Activated CD8-positive, alpha-beta memory T cell treated with anti-CD3 and anti-CD28 coated beads for 36 hours (primary cell): ENCODE results near the gene HBEGF. TPM values are rescaled to one million over a fixed set of nuclear protein-coding genes. Genes with fewer than 3 reads are reported as not detected.

Source experiments
- CTCF ChIA-PET: fragments of 350-600 bp; sonication (Branson Sonifier 250); formaldehyde crosslinking; loops from one replicate; lab custom pipeline; 2021; ENCODE audit warnings: antibody characterized with exemption; lab: Charles Lee
- POLR2A ChIA-PET: fragments of 350-600 bp; sonication (Branson Sonifier 250); formaldehyde crosslinking; loops from one replicate; lab custom pipeline; 2021; ENCODE audit warnings: antibody characterized with exemption; lab: Charles Lee
- total RNA-seq, 2 experiments: library from RNA; stranded (reverse); gene quantifications; one replicate each; pipeline ENCODE4 v1.2.3, GENCODE V29; 2021

HBEGF gene
- total RNA-seq, 2 experiments from 2014 or later, result 4.4 to 5.0 TPM

DNA sequence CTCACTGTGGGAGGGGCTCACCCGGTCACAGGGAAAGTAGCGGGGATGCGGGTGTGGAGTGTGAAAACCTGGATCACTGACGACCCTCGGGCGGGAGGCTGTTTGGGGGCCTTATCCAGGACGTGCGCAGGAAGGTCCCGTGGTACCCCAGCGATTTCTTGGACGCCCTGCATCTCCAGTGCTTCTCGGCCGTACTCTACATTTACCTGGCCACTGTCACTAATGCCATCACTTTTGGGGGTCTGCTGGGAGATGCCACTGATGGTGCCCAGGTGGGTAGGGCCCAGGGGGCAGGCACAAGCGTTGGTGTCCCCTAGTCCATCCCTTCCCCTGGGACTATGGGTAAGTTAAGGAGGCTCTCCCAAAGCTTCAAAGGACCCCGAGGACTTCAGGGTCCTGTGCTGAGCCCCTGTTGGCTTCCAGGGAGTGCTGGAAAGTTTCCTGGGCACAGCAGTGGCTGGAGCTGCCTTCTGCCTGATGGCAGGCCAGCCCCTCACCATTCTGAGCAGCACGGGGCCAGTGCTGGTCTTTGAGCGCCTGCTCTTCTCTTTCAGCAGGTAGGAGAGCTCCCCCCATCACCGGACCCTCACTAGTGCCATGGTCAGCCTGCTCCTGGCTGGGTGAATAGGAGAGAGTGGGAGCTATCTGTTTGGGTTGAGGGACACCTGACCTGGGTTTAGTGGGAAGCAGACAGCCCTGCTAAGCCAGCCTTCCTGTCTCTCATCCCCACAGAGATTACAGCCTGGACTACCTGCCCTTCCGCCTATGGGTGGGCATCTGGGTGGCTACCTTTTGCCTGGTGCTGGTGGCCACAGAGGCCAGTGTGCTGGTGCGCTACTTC is 17.4 kb upstream of the HBEGF start:
- ChIA-PET CTCF (interaction anchor here (0.6 to 3.1 kb wide), 13 partner anchors 11 to 346 kb away, joined by 3 to 16 read pairs (median 3); no protein-coding TSS in a partner anchor), POLR2A (no interaction called here)

DNA sequence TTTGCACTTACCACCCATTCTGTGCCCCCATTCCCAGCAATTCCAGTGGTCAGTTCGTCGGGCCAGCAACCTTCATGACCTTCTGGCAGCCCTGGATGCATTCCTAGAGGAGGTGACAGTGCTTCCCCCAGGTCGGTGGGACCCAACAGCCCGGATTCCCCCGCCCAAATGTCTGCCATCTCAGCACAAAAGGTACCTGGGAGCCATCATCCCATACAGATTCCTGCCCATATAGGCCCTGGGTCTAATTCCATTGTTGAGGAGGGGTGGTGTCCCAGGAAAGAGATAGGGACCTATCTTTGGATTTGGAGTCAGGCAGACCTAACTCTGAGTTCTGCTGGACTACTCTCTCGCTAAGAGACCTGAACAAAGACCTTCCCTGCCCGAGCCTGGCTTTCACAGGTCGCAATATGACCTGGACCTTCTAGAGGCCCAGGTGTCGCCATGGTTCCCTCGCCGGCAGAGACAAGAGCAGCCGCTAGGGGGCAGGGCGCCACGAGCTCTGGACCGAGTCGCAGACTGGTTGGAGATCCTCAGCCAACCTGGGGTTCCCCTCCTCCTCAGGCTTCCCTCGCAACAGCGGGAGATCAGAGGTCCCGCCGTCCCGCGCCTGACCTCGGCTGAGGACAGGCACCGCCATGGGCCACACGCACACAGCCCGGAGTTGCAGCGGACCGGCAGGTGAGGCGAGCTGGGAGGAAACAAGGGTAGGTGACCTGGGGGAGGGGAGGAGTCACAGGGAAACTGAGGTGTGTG is 16.6 kb upstream of the HBEGF start:
- CTCF ChIA-PET, result interaction anchor here (0.6 to 3.1 kb wide), 12 partner anchors 10 to 347 kb away, joined by 3 to 16 read pairs (median 3); no protein-coding TSS in a partner anchor
- POLR2A ChIA-PET, result no interaction called here

DNA sequence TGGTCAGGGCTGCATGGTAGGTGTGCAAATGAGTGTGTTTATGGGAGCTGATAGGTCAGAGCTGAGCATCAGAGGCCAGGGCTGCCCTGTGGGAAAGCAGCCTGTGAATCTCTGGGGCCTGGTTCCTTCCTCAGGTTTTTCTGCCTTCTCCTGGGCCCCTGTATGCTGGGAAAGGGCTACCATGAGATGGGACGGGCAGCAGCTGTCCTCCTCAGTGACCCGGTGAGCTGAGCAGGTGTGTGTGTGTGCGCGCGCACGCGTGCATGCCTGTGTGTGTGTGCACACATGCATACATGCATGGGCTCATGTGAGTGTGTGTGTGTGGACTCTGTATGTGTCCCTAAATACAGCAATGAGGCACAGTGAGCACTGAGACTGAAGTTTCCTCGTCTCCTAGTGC is 15.9 kb upstream of the HBEGF start:
- POLR2A ChIA-PET, result no interaction called here

DNA sequence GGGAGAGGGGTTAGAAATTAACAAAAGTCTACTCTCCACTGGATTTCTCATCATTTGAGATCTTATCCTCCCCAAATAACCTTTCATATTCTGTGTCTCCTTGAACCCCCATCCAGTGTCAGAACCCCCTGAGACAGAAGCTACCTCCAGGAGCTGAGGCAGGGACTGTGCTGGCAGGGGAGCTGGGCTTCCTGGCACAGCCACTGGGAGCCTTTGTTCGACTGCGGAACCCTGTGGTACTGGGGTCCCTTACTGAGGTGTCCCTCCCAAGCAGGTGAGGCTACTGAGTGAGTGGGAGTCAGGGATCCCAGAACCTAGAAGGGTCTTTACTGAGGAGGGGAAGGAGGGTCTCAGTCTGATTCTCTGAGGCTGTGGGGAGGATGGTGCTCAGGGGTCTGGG is 15.5 kb upstream of the HBEGF start:
- ChIA-PET CTCF (interaction anchor here (3.1 to 4.0 kb wide), 2 partner anchors 9 to 118 kb away, joined by 16 to 17 read pairs; no protein-coding TSS in a partner anchor), POLR2A (no interaction called here)

More for the DNA sequence above, 15.9 kb upstream of the HBEGF start:
- CTCF ChIA-PET, result interaction anchor here (3.1 kb wide), 1 partner anchor 9 kb away, joined by 16 read pairs; no protein-coding TSS in a partner anchor

DNA sequence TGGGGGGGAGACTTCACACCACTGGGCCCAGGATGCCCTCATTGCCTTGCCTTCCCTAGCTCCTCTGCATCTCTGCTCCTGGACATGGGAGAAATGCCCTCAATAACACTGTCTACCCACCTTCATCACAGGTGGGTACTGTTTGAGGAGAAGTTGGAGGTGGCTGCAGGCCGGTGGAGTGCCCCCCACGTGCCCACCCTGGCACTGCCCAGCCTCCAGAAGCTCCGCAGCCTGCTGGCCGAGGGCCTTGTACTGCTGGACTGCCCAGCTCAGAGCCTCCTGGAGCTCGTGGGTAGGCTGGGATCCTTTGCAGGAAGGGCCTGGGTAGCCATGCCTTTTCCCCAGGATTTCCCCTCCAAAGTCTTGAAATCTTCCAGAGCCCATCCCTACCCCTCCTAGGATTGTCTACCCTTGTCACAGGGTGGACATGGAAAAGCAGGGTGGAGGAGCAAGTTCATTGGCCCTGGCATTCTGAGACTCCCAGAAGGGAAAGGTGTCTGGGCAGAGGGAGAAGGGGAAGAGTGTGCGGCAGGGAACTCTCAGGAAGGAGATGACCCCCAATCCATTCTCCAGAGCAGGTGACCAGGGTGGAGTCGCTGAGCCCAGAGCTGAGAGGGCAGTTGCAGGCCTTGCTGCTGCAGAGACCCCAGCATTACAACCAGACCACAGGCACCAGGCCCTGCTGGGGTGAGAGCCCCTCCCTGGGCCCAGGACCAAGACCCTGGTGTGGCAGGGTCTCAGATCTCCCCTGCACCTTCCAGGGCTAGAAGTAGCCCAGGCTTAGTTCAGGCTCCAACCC is 14.5 kb upstream of the HBEGF start:
- ChIA-PET POLR2A (no interaction called here), CTCF (interaction anchor here (0.6 to 4.0 kb wide), 6 partner anchors 9 to 117 kb away, joined by 3 to 17 read pairs (median 4); partner anchors contain the start of gene HBEGF)

DNA sequence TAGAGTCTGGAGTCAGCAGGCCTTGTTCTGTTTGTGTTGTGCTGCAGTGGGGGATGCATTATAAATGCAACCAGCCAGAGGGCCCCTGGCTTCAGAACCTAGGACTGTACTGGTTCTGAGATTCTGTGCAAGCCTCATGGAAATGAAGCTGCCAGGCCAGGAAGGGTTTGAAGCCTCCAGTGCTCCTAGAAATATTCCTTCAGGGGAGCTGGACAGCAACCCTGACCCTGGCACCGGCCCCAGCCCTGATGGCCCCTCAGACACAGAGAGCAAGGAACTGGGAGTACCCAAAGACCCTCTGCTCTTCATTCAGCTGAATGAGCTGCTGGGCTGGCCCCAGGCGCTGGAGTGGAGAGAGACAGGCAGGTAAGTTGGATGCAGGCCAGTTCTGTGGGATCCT is 13.7 kb upstream of the HBEGF start, which contains the start of gene SLC4A9:
Gene SLC4A9 (plus strand): TSS at position 94 of the 400 bp plus-strand sequence. CDS start 43 bp downstream, at position 137.
- ChIA-PET CTCF (interaction anchor here (0.6 to 4.0 kb wide), 6 partner anchors 8 to 116 kb away, joined by 3 to 17 read pairs (median 4); partner anchors contain the start of gene HBEGF), POLR2A (no interaction called here)

DNA sequence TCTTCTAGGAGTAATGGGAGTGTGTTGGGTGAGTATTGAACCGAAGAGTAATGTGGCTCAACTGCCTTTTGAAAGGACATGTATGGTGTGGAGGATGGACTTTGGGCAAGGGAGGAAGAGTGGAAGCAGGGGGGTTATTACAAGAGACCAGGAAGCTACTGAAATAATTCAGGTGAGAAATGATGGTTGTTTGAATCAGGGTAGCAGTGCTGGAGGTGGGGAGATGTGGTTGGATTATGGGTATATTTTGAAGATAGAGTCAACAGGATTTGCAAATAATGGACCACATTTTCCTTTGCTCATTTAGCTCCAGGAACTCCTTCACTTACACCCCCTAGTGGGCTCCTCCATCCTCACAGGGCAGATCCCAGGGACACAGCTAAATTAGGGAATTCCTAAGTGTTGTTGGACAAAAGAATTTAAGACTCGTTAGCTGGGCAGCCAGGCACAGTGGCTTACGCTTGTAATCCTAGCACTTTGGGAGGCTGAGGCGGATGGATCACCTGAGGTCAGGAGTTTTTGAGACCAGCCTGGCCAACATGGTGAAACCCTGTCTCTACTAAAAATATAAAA is 12.4 kb upstream of the HBEGF start:
- ChIA-PET POLR2A (interaction anchor here (0.6 kb wide), 1 partner anchor 42 kb away, joined by 4 read pairs; no protein-coding TSS in a partner anchor), CTCF (interaction anchor here (0.6 to 4.0 kb wide), 14 partner anchors 11 to 507 kb away, joined by 3 to 17 read pairs (median 4); partner anchors contain the start of gene HBEGF)

DNA sequence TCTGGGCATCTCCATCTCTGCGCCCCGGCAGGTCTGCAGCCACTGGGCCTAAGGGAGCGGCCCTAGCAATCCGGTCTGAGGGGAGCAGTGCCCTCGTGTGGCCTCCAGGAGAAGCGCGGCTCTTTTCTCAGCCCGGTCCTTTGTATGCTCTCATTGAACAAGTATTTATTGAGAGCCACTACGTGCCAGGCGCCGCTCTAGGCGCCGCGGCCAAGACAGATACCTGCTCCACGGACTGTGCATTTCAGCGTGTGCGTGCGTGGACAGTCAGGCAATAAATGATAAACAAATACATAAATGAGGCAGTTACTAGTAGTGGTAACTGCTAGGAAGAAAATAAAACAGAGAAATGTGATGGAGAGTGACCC is 11.3 kb upstream of the HBEGF start:
- ChIA-PET CTCF (interaction anchor here (1.0 to 2.1 kb wide), 5 partner anchors 15 to 277 kb away, joined by 3 to 12 read pairs (median 7); no protein-coding TSS in a partner anchor), POLR2A (no interaction called here)

DNA sequence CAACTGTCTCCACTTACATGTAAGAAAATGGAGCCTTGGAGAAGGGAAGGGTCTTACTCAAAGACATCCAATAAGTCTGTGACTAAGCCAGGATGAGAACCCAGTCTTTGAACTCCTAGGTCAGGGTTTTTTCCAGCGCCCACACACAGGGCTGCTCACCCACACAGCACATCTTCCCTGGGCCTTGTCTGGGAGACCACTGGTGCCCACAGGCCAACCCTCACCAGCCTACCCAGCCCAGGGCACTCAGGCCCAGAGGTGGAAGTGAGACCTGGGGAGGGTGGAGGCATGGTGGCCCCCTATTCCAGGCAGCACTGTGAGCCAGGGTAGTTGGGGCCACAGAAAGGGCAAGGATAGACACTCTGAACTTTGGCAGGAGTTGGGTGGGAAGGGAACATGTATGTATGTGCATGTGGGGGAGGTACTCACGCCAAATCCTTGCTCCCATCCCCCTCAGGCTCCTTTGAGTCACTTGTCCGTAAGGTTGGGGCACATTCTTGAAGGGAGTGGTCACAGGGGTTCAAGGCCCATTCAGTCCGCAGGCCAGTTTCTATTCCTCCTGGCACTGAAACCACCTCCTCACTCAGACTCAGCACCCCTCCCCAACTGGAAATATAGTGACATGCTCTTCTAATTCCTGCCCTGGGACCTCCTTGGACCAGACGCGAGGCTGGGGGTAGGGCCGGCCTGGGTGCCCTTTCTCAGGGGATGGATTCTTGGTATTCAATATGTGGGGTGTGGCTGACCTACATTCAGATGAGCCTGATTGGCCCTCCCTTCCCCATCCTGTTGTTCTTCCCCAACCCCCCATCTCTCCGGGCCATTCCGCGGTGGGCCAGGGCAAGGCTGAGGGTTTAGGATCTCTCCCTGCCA is 10.7 kb upstream of the HBEGF start:
- ChIA-PET CTCF (interaction anchor here (18.3 kb wide), 1 partner anchor 112 kb away, joined by 302 read pairs; no protein-coding TSS in a partner anchor), POLR2A (no interaction called here)

DNA sequence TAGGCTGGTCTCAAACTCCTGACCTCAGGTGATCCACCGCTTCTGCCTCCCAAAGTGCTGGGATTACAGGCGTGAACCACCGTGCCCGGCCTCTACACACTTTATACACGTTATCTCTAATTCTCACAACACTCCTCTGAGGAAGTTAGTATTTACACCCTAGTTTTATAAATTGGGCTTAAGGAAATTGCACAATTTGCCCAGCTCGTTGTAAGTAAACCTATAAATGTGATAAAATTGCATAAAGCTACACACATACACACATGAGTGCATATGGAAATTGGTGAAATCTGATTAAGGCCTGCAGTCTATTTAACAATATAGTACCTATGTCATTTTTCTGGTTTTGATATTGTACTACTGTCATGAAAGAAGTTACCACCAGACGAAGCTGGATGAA is 9.1 kb upstream of the HBEGF start:
- CTCF ChIA-PET, result interaction anchor here (0.7 to 18.3 kb wide), 3 partner anchors 18 to 111 kb away, joined by 3 to 302 read pairs (median 3); no protein-coding TSS in a partner anchor
- POLR2A ChIA-PET, result interaction anchor here (0.6 kb wide), 1 partner anchor 30 kb away, joined by 3 read pairs; no protein-coding TSS in a partner anchor

DNA sequence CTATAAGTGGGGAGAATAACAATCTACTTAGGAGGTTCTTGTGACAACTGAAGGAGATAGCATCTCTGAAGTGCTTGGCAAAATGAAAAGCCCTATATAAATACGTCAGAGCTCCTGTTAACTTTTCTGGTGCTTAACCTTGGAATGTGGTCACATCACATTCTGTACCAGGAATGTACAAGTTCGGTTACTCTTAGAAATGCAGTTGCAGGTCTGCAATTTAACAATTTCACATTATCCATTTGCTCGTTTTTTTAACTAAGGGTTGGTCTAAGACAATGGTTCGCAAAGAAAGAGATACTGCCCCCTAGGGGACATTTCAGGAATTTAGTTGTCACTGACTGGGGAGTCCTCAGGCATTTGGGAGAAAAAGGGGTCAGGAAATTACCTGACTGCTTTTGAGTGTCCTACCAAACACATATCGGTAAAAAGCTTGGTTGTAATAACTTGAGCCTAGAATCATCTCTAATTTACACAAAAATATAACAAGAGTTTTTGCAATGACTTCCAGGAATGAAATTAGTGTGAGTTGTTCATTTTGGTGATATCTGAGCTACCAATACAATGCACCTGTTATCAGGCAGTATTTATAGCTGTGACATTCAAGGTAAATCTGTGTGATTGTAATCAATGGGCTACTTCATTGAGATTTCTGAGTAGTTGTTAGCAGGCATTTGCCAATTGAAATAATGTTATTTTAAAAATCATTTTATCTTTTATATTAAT is 5.4 kb upstream of the HBEGF start:
- CTCF ChIA-PET, result interaction anchor here (0.6 to 18.3 kb wide), 18 partner anchors 9 to 367 kb away, joined by 3 to 302 read pairs (median 4); partner anchors contain the start of gene EIF4EBP3
- POLR2A ChIA-PET, result interaction anchor here (1.0 kb wide), 1 partner anchor 112 kb away, joined by 3 read pairs; no protein-coding TSS in a partner anchor

DNA sequence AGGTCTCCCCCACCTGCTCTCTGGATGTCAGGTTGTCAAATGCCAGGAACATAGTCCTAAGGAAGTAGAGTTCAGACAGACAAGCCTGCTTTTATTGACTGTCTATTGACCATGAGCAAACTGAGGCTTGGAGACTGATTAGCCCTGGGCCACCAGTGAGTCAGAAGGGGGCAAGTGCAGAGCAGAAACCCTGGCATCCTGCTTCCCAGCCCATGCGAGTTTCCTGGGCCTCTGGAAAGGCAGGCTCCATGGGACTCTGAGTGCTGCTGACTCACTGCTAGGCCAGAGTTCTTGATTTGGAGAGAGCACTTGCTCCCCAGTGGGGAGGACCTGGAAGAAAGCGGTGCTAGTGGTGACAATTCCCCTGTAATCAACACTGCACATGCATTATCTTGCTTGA is 2.8 kb upstream of the HBEGF start:
- ChIA-PET POLR2A (no interaction called here), CTCF (interaction anchor here (1.0 to 18.3 kb wide), 2 partner anchors 14 to 105 kb away, joined by 3 to 302 read pairs; no protein-coding TSS in a partner anchor)

DNA sequence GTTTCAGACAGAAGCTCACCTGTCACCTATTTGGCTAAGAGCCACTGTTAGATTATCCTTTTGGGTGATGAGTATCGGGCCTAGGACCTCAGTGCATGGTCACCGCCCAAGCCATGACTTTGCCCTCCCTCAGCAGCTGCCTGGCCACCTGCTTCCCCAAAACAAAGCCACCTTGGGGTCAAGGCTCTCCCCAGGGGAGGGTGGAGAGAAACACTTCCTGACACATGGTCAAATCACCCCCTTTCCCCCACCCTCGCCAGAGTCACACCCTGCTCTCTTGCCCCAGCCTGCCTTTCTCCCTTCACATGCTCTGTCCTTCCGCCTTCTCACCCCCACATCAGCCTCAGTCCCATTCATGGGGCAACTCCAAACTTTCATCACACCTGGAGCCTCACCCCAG is 1.7 kb upstream of the HBEGF start:
- ChIA-PET CTCF (interaction anchor here (0.7 to 18.3 kb wide), 3 partner anchors 11 to 103 kb away, joined by 3 to 302 read pairs (median 3); no protein-coding TSS in a partner anchor), POLR2A (no interaction called here)

DNA sequence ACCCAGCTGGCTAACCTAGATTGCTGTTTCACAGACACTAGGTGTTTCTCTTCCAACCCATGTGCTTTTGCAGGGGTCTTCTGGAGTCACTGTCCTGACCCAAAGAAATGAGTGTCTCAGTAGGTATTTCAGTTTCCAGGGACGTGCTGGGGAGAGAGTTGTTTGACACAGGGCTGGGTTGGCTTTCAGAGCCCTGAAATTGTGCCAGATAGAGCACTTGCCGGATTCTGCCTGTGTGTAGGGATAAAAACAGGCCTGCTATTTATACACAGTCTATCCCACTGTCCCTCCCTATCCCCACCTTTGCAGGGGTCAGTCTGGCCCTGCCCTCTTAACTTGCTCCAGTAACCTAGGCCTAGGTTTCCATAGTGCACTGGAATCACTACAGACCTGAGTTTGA is 957 bp upstream of the HBEGF start:
- CTCF ChIA-PET, result interaction anchor here (1.2 to 18.3 kb wide), 4 partner anchors 10 to 103 kb away, joined by 3 to 302 read pairs (median 4); partner anchors contain the start of gene PFDN1
- POLR2A ChIA-PET, result interaction anchor here (1.9 kb wide), 1 partner anchor 103 kb away, joined by 6 read pairs; no protein-coding TSS in a partner anchor

DNA sequence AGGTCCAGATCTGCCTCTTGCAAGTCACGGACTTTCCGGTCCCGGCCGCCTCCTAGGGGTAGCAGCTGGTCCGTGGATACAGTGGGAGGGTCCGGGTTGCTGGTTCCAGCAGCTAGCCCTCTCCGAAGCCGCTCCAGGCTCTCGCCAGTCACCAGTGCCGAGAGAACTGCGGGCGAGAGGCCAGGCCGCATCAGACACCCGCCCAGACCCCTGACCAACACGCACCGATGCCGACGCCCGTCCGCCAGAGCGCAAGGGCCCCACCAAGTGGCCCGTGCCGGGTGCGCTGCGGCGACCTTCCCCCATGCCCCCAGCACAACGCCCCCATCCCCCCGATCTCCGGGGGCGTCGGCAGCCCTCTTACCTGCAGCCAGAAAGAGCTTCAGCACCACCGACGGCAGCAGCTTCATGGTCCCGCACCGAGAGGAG is 470 bp downstream of the HBEGF start:
- CTCF ChIA-PET, result interaction anchor here (0.5 to 18.3 kb wide), 8 partner anchors 8 to 168 kb away, joined by 3 to 302 read pairs (median 5); partner anchors contain the start of genes PFDN1 and SLC4A9
- POLR2A ChIA-PET, result interaction anchor here (1.0 to 2.0 kb wide), 3 partner anchors 43 to 102 kb away, joined by 3 to 6 read pairs (median 5); partner anchors contain the start of genes ANKHD1 and PFDN1
